LNCaP clone FGC (cell line): ENCODE results near the gene SPRR1A.
"Not testable (repeated sequence)": the region's sequence is repeated elsewhere in the genome, so short reads cannot be mapped to it uniquely, and the experiment has no call there.

ENCODE experiments used
- DNase-seq: peaks from one replicate; pipeline ENCODE4 v3.0.0-alpha.2; 2011; ENCODE audit warnings: low read depth
- H3K4me3 ChIP-seq: 2 replicates; pipeline ENCODE4 v1.5.1; 2011; ENCODE audit warnings: mild to moderate bottlenecking, low read depth, low read length, control low read depth
- TF ChIP-seq, protein P1 (sequence below): IDR thresholded peaks from 2 replicates; pipeline ENCODE4 v1.5.1; 2012; ENCODE audit warnings: mild to moderate bottlenecking; ENCODE audit not compliant: control insufficient read depth, insufficient read depth; ENCODE audit errors: extremely low read depth

Gene SPRR1A

DNA sequence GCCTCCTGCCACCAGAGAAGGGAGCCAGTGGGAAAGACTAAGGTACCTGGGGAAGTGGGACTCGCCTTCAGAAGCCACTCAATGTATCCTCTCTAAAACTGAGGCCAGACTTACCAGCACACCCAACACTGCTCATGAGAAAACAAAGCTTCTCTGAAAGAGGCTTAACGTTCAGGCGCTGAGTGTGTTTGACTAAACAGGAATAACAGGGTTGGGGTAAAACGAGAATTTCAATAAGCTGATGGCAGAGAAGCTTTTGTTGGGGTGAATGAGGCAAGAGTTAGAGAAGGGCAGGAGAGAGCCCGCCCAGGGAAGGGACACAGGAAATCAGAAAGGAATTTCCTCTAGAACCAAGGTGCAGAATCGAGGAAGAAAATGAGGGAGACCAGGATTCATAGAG is 15.9 kb downstream of the SPRR1A start:
- no peak for DNase-seq
- H3K4me3 ChIP-seq: no peak overlapping the region
- TF ChIP-seq, protein P1, sequence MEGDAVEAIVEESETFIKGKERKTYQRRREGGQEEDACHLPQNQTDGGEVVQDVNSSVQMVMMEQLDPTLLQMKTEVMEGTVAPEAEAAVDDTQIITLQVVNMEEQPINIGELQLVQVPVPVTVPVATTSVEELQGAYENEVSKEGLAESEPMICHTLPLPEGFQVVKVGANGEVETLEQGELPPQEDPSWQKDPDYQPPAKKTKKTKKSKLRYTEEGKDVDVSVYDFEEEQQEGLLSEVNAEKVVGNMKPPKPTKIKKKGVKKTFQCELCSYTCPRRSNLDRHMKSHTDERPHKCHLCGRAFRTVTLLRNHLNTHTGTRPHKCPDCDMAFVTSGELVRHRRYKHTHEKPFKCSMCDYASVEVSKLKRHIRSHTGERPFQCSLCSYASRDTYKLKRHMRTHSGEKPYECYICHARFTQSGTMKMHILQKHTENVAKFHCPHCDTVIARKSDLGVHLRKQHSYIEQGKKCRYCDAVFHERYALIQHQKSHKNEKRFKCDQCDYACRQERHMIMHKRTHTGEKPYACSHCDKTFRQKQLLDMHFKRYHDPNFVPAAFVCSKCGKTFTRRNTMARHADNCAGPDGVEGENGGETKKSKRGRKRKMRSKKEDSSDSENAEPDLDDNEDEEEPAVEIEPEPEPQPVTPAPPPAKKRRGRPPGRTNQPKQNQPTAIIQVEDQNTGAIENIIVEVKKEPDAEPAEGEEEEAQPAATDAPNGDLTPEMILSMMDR: no peak

DNA sequence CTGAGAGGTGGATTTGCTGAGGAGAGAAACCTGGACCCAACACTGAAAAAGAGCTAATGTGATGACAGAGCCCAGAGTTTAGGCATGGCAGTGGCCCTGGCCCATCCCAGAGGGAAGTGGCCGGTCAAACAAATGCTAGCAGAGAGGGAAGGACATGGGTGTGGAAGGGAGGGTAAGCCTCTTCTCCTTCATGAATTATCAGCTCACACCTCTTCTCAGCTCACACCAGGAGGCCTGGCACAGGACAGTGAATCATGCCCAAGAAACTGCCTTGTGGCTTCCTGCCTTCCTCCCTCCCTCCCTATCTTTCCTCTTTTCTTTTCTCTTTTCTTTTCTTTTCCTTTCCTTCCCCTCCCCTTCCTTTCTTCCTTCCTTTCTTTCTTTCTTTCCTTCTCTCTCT is 16.4 kb downstream of the SPRR1A start:
- DNase-seq: no peak
- no peak overlapping the region for H3K4me3 ChIP-seq
- TF ChIP-seq, protein P1: no peak

DNA sequence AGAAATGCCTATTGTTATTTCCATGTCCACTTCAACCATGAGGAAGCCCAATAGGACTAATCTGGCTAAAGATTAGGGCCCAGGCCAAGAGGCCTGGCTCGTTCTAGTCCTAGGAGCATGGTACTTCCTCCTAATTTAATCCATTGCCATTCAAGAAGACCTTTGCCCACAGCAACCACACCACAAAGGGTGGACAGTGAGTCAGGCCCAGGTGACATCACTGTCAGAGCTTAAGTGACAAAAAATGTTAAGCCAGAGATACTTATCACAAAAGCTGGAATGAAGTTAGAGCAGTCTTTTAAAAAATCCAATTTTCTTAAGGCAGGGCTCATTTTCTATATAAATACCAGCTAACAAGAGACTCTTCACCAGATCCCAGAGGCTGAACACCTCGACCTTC is 17.5 kb downstream of the SPRR1A start, which contains the start of gene SPRR3:
Gene SPRR3, plus strand, starts transcription at position 368 of the 400 bp plus-strand sequence. CDS start 1,272 bp downstream, outside the sequence.
- TF ChIP-seq, protein P1: no peak
- no peak within 1 kb of the TSS for H3K4me3 ChIP-seq
- no peak for DNase-seq

DNA sequence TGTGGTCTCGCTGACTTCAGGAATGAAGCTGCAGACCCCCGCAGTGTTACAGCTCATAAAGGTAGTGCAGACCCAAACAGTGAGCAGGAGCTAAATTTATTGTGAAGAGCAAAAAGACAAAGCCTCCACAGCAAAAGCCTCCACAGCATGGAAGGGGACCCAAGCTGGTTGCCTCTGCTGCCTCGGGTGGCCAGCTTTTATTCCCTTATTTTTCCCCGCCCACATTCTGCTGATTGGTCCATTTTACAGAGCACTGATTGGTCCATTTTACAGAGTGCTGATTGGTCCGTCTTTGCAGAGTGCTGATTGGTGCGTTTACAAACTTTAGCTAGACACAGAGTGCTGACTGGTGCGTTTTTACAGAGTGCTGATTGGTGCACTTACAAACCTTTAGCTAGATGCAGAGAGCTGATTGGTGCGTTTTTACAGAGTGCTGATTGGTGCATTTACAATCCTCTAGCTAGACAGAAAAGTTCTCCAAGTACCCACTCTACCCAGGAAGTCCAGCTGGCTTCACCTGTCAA is 27.4 kb downstream of the SPRR1A start:
- H3K4me3 ChIP-seq, DNase-seq: not testable (repeated sequence)

DNA sequence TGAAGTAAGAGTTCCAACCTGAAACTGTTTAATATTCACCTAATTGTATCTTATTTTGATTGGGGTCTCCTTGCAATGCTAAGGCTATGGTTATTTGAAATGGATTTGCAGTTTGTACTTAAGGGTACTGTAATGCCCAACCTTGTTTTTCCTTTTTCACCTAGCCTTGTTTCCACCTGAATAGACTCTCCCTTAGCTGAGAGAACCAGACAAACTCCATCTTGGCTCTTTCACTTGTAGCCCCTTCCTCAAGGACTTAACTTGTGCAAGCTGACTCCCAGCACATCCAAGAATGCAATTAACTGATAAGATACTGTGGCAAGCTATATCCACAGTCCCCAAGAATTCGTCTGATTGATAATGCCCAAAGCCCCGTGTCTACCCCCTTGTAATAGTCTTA is 37.9 kb downstream of the SPRR1A start:
- DNase-seq, H3K4me3 ChIP-seq: not testable (repeated sequence)

DNA sequence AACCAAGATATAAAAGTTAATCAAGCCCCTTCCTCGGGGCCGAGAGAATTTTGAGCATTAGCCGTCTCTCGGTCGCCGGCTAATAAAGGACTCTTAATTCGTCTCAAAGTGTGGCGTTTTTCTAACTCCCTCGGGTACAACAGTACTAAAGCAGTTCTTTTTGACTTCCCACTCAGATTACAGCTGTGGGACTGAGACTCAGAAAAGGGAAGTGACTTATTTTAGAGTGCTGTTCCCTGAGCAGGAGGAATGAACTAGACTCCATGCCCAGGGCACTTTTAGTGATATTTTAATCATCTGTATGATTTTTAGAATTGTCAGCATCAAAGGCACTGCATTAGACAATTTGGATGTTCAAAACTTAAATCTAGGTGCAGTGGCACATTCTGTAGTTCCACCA is 38.5 kb downstream of the SPRR1A start:
- DNase-seq, H3K4me3 ChIP-seq: not testable (repeated sequence)

DNA sequence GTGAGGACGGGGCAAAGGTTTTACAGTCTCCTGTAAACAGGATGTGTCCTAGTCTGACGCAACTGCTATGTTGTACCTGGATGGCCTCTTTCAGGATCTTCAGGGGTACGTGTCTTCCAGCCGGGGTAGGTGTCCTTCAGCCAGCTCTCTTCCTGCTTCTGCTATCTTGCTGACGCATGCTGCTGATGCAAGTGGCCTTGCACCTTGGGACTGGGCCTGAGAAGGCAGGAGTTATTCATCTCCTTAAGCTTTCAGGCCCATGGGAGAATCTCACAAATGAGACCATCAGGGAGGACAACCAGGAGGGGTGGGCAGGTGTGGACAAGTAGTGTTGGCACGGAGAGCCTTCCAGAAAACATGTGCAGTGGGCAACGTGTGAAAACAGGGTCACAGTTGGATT is 39.2 kb downstream of the SPRR1A start:
- TF ChIP-seq, protein P1: no peak
- DNase-seq: no peak
- H3K4me3 ChIP-seq: no peak overlapping the region

DNA sequence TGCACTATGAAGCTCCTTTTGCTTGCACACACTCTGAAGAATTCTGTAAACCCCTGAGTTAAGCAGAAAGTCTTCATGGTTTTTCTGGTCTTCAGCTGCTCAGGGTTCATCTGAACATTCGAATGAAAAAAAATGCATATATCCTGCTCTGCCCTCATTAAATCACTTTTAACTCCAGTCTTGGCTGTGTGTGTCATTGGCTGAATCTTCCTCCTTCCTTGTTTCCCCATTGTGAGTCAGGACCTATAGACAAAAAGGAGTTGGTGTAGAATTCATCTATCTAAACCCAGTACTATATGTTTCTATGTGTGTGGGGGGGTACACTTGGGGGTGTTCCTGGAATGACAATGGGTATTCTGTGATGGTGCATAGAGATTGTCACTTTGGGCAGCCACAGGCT is 40.5 kb downstream of the SPRR1A start:
- TF ChIP-seq, protein P1: no peak
- DNase-seq: no peak
- no peak overlapping the region for H3K4me3 ChIP-seq

DNA sequence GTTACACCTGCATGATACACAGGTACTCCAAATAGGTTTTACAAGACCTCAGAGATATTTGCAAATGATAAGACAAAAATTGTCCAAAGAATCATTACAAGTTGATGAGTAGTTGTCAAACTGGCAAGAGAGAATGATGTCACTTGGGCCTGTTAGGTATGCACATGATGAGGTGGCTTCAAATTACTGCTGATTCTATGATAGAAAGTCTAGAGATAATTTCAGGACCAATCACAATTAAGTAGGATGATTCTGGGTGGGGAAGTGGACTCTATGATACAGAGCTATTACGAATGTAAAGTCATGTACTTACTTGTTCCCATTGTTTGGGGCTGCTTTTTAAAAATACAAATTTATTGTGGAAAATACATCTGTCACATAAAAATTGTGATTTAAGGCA is 41.9 kb downstream of the SPRR1A start:
- TF ChIP-seq, protein P1: no peak
- no peak overlapping the region for H3K4me3 ChIP-seq
- DNase-seq: no peak
